NCI-H1105 (cell line): ENCODE results near the gene MAPKAPK5.
"Not testable (repeated sequence)": the region's sequence is repeated elsewhere in the genome, so short reads cannot be mapped to it uniquely, and the experiment has no call there.

Experiments
- DNase-seq: peaks from one replicate; lab custom pipeline; 2025; lab: John Stamatoyannopoulos, UW

MAPKAPK5 gene

GRCh38 chr12:111841750-111842555, at the start of gene MAPKAPK5:
Gene MAPKAPK5 (plus strand): TSS chr12:111842228. CDS start chr12:111842734, 506 bp downstream.
- peak; percentile 93 for DNase-seq

- no peak for DNase-seq
Measured at GRCh38 chr12:111792856-111793235, 49.2 kb upstream of the MAPKAPK5 start.

- DNase-seq, result no peak
Measured at GRCh38 chr12:111798182-111798581, 43.8 kb upstream of the MAPKAPK5 start.

GRCh38 chr12:111799758-111800157, 42.3 kb upstream of the MAPKAPK5 start:
- no peak for DNase-seq

GRCh38 chr12:111803038-111803626, 38.9 kb upstream of the MAPKAPK5 start:
- DNase-seq, result no peak

GRCh38 chr12:111803851-111804250, 38.2 kb upstream of the MAPKAPK5 start:
- no peak for DNase-seq

- no peak for DNase-seq
Measured at GRCh38 chr12:111806304-111806703, 35.7 kb upstream of the MAPKAPK5 start.

GRCh38 chr12:111807232-111807631, 34.8 kb upstream of the MAPKAPK5 start:
- no peak for DNase-seq

- DNase-seq, result peak; percentile 81
Measured at GRCh38 chr12:111812881-111813741, 28.9 kb upstream of the MAPKAPK5 start.

GRCh38 chr12:111816065-111816615, 25.9 kb upstream of the MAPKAPK5 start:
- no peak for DNase-seq

GRCh38 chr12:111816898-111817297, 25.1 kb upstream of the MAPKAPK5 start:
- DNase-seq, result not testable (repeated sequence)

- no peak for DNase-seq
Measured at GRCh38 chr12:111818340-111818739, 23.7 kb upstream of the MAPKAPK5 start.

GRCh38 chr12:111819191-111820158, 22.6 kb upstream of the MAPKAPK5 start:
- peak; percentile 79 for DNase-seq

GRCh38 chr12:111820828-111821227, 21.2 kb upstream of the MAPKAPK5 start:
- not testable (repeated sequence) for DNase-seq

GRCh38 chr12:111822886-111823285, 19.1 kb upstream of the MAPKAPK5 start:
- DNase-seq, result no peak

GRCh38 chr12:111823891-111824290, 18.1 kb upstream of the MAPKAPK5 start:
- no peak for DNase-seq

- not testable (repeated sequence) for DNase-seq
Measured at GRCh38 chr12:111824312-111824711, 17.7 kb upstream of the MAPKAPK5 start.

- no peak for DNase-seq
Measured at GRCh38 chr12:111825509-111825908, 16.5 kb upstream of the MAPKAPK5 start.

GRCh38 chr12:111826316-111826715, 15.7 kb upstream of the MAPKAPK5 start:
- DNase-seq, result no peak

- no peak for DNase-seq
Measured at GRCh38 chr12:111826992-111827391, 15.0 kb upstream of the MAPKAPK5 start.

GRCh38 chr12:111827907-111828306, 14.1 kb upstream of the MAPKAPK5 start:
- DNase-seq, result no peak
